Measurements from ENCODE around the gene TSPAN16.
"Not testable (repeated sequence)": the region's sequence is repeated elsewhere in the genome, so short reads cannot be mapped to it uniquely, and the experiment has no call there.

The TSPAN16 gene

DNA sequence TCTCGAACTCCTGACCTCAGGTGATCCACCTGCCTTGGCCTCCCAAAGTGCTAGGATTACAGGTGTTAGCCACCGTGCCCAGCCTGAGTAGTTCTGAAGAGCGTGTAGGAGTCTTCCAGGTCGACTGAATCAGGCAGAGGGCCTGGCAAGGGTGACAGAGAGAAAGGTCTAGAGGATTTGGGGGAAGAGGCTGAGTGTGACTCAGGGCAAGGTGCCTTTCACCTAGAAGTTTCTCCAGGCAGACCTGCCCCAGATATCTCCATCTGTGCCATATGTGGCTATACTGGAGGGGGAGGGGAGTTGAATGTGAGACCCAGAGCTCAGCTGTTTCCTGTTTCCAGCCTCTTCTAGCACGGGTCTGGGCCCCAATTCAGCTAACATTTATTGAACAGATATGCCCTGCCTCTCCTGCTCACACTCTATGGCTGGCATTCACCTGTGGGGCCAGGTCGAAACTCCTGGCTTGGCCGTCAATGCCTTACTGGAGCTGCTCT is 51.6 kb downstream of the TSPAN16 start:
- no peak for DNase-seq

DNA sequence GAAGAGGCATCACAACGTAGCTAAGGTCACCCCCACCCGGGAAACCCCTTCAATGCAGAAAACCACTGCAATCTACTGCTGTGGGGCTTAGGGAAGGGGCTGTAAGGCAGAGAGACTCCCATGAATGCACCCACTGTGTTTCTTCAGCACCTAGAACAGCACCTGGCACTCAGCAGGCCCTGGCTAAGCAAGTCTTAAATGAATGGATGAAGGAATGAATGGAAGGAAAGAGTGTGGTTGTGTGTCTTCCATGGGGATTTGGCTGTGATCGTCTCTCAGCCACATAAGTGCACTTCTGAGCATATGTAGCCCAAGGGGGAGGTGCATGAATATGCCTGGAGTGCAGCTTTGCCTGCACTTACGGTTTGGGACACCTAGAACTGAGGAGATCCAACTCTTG is 53.2 kb downstream of the TSPAN16 start:
- no peak for DNase-seq

DNA sequence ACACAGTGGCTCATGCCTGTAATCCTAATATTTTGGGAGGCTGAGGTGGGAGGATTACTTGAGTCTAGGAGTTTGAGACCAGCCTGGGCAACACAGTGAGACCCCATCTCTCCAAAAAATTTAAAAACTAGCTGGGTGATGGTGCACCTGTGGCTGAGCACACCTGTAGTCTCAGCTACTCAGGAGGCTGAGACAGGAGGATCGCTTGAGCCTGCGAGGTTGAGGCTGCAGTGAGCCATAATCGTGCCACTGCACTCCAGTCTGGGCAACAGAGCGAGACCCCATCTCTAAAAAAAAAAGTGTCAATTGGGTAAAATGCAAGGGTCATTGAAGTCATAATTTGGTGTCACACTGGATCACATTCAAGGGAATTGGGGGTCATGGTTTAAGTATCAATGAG is 58.1 kb downstream of the TSPAN16 start:
- DNase-seq: not testable (repeated sequence)

DNA sequence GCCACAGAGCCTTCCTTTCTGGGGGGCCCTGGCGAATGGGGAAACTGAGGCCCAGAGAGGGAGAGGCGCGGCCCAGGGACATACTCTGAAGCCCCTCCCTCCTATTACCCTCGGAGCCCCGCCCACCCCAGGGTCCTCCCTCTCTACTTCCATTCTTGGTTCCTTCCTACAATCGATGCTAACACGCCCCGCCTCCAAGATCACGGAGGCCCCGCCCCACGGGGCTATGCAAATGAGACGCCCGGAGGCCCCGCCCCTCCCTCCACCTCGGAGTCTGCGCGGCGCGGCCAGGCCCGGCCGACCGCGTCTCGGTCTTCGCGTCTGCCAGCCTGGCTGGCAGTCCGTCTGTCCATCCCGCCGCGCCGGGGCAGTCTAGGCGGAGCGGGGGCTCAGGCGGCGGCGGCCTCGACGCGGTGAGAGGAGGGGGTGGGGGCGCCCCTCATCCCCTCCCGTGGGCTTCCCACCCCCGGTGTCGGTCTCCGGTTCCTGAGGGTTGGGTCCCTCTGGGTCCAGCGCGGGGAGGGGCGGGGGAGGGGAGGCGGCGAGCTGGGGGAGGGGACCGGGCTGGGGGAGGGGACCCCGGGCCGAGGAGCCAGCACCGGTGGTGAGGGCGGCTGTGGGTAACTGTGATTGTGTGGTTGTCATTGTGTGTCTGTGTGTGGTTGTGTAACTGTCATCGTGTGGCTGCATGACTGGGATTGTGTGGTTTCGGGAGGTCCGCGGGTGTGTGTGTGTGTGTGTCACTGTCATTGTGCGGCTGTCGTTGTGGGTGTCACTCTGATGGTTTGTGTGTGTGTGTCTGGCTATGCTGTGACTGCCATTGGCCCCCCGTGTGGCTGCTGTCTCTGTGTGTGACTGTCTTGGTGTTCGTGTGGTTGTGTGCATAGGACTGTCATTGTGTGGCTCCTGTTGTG is 59.5 kb downstream of the TSPAN16 start, which contains the start of gene PLPPR2:
TSS of gene PLPPR2 (plus strand) at position 273 of the 914 bp plus-strand sequence. CDS start 2,242 bp downstream, outside the sequence.
- peak; percentile 87 for DNase-seq

DNA sequence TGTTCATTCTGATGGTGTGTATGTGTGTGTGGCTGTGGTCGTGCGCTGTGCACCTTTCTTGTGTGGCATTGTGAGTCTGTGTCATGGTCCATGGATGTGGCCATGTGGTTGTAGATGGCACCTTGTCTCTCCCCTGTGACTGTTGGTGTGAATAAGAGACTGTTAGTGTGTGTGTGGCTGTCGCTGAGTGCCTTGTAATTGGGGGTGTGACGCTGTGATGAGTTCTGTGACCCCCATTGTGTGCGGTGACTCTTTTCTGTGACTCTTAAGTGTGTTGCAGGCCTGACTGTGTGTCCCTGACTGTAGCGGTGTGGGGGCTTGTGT is 60.1 kb downstream of the TSPAN16 start:
- no peak for DNase-seq

DNA sequence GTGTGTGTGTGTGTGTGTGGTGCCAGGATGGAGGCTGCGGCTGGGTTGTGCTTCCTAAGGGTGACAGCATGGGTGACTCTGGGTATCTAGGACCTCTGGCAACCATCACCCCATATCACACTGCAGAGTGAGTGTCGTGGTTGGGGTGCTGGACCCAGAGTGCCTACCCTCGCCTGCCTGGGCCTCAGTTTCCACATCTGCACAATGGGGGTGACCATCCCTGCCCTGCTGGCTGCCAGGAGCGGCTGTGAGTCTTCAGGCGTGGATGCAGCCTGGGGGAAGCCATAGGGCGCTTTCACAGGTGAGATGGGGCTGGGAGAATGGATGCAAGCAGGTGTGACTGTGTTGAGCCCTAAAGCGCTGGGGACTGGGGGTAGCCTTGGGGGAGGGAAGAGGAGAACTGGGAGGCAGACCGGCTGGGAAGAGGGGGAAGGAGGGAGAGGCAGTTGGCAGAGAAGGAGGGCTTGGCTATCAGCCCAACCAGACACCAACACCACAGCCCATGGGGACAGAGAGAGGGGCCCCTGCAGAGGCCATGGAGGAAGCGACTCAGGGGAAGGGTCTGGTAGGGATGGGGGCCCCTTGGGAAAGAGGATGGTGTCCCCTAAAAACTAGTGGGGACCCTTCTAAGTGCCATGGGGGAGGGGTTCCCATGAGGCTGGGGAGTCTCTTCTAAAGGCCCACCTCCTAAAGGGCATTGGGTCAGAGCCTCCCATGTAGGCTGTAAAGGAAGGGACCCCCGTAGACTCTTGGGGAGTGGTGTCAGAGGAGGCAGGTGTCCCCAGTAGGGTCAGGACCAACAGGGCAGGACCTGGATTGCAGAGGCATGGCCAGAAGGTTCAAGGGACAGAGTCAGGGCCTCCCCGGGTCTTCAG is 61.0 kb downstream of the TSPAN16 start:
- DNase-seq: no peak

DNA sequence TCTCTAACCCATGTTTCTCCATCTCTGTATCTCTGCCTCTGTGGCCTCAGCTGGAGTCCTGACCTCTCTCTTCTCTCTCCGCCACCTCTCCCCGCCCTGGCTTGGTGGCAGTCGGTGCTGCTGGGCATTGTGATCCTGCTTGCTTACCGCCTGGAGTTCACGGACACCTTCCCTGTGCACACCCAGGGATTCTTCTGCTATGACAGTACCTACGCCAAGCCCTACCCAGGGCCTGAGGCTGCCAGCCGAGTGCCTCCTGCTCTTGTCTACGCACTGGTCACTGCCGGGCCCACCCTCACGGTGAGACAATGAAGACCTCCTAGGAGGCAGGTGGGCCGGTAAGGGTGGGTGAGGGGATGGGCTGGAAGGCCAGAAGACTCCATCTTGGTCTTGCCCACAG is 63.5 kb downstream of the TSPAN16 start:
- no peak for DNase-seq

DNA sequence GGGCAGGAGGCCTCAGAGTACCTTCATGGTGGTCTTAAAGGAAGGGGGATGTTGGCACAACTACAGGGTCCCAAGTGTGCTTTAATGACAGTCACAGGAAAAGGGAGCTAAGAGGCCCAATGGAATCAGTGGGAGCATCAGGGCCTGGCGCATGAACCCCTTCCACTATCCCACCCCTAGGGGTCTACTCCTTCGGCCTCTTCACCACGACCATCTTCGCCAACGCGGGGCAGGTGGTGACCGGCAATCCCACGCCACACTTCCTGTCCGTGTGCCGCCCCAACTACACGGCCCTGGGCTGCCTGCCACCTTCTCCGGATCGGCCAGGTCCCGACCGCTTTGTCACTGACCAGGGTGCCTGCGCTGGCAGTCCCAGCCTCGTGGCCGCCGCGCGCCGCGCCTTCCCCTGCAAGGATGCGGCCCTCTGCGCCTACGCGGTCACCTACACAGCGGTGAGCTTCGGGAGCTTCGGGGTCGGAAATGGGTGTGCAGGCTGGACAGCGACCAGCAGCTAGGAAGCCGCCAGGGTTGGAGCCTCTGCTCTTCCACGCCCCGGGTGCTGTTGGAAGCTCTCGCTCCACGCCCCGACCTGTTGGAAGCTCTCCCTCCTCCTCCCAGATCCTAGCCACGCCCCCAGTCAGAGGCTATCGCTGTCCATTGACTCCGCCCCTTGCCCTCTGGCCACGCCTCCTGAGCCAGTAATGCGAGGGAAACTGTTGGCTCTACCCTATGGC is 65.2 kb downstream of the TSPAN16 start:
- DNase-seq: no peak

DNA sequence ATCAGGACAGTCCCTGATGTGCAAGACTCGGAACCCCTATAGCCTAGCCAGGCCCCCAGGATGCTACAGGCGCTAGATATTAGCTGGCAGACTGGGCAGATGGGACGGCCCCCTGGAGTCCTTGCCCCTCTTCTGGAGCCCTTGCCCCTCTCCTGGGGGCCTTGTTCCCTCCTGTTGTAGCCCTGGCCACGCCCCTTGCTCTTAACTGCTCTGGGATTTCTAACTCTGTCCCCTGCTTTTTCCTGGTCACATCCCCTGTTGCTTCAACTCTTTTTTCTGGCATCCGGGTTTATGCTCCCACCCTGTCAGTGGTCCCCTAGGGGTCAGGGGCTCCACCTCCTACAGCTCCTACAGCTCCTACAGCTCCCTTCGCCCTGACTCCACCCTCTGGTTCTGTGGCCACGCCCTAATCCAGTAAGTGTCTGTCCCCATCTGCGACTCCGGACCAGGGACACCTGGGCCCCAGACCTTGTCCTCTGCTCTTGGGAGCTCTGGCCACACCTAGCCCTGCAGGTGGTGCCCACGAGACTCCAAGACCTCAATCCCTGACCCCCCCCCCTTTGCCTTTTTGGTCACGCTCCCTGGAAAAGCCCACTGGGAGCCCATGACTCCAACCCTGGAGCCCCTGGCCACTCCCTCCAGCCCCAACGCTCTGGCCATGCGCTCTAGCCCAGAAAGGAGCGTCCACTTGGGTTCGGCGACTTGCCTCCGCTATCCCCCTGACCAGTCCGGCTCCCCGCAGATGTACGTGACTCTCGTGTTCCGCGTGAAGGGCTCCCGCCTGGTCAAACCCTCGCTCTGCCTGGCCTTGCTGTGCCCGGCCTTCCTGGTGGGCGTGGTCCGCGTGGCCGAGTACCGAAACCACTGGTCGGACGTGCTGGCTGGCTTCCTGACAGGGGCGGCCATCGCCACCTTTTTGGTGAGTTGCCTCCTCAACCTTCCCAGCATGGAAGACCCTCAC is 66.1 kb downstream of the TSPAN16 start:
- no peak for DNase-seq

DNA sequence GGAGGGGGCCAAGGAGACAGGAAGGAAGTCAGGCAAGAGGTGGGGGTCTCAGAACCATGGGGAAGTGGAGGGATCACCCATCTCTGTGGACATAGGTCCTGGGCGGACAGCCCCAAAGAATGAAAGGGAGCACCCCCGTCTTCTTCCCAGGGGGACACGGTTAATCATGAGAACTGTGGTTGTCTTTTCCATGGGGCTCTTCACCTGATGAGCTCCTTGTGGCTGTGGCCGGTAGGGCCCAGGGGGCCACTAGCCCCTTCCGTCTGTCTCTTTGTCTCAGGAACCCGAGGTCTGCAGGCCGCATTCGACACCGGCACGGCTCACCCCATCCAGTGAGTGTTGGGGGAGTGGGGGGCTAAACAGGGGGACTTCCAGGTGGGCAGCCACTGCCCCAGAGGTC is 67.9 kb downstream of the TSPAN16 start:
- no peak for DNase-seq

DNA sequence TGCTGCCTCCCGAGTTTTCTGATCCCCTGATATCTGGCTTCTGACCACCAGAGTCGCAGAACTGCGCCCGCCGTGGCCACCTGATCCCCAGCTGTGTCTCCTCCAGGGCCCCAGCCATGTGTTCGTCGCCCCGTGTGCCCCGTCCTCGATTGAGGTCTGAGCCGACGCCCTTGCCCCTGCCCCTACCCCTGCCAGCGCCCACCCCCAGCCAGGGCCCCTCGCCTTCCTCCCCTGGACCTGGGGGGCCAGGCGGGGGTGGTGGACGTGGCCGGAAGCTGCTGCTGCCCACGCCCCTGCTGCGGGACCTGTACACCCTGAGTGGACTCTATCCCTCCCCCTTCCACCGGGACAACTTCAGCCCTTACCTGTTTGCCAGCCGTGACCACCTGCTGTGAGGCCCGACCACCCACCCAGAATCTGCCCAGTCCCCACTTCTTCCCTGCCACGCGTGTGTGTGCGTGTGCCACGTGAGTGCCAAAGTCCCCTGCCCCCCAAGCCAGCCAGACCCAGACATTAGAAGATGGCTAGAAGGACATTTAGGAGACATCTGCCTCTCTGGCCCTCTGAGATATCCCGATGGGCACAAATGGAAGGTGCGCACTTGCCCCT is 68.4 kb downstream of the TSPAN16 start:
- no peak for DNase-seq

DNA sequence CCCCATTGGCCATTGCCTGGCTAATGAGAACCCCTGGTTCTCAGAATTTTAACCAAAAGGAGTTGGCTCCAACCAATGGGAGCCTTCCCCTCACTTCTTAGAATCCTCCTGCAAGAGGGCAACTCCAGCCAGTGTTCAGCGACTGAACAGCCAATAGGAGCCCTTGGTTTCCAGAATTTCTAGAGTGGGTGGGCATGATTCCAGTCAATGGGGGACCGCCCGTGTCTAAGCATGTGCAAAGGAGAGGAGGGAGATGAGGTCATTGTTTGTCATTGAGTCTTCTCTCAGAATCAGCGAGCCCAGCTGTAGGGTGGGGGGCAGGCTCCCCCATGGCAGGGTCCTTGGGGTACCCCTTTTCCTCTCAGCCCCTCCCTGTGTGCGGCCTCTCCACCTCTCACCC is 69.0 kb downstream of the TSPAN16 start:
- DNase-seq: no peak
